ENCODE measurements around the gene TMSB15C. TPM values are rescaled to one million over a fixed set of nuclear protein-coding genes. Genes with fewer than 3 reads are reported as not detected.

The TMSB15C gene
- total RNA-seq: 0.68 and 1.9 TPM in 2 replicates

GRCh38 chrX:104075778-104076445 is at the start of gene TMSB15C:
TSS of gene TMSB15C (minus strand) at chrX:104076236.

GRCh38 chrX:104112326-104112951 is 36.4 kb upstream of the TMSB15C start, which contains the start of gene ZCCHC18:
TSS of gene ZCCHC18 (plus strand) at chrX:104112523. CDS start at chrX:104114112, 1,589 bp downstream.

GRCh38 chrX:104039689-104040505 is 36.1 kb downstream of the TMSB15C start, which contains the start of gene H2BW2:
TSS of gene H2BW2 (plus strand) at chrX:104039956. CDS start at chrX:104039995, 39 bp downstream.

Other genes with a start within 250 kb of the TMSB15C start
- gene RAB9B, start 244.0 kb downstream of the TMSB15C start, total RNA-seq: 0.07 TPM in 1 of 2 replicates, not detected in the other
- 0.34 and 2.1 TPM in 2 replicates for gene TMSB15B, start 113.6 kb downstream of the TMSB15C start, total RNA-seq
- not detected in 2 replicates for gene H2BW1, start 62.5 kb downstream of the TMSB15C start, total RNA-seq
- gene H2BW2, start 36.3 kb downstream of the TMSB15C start, total RNA-seq: not detected in 2 replicates
- not detected in 2 replicates for gene ZCCHC18, start 36.3 kb upstream of the TMSB15C start, total RNA-seq
- gene SLC25A53, start 80.8 kb upstream of the TMSB15C start, total RNA-seq: 3.4 and 11.4 TPM in 2 replicates
- gene FAM199X, start 90.2 kb upstream of the TMSB15C start, total RNA-seq: 33.8 and 38.3 TPM in 2 replicates
- not detected in 2 replicates for gene ESX1, start 178.7 kb upstream of the TMSB15C start, total RNA-seq

All from nasal cavity respiratory epithelium epithelial cell of viscerocranial mucosa (primary cell).